GM10847 (cell line): ENCODE results near the gene KCNN4.
A peak's percentile ranks its signal among the peaks of the same experiment; 100 is the strongest.

Experiments used
- POLR2A ChIP-seq: IDR thresholded peaks from 2 replicates; pipeline ENCODE4 v1.6.1; 2011; ENCODE audit not compliant: insufficient read length; ENCODE audit errors: extremely low read depth

Gene KCNN4

GRCh38 chr19:43779820-43780219 is 953 bp downstream of the KCNN4 start:
- TF ChIP-seq POLR2A = no peak

DNA sequence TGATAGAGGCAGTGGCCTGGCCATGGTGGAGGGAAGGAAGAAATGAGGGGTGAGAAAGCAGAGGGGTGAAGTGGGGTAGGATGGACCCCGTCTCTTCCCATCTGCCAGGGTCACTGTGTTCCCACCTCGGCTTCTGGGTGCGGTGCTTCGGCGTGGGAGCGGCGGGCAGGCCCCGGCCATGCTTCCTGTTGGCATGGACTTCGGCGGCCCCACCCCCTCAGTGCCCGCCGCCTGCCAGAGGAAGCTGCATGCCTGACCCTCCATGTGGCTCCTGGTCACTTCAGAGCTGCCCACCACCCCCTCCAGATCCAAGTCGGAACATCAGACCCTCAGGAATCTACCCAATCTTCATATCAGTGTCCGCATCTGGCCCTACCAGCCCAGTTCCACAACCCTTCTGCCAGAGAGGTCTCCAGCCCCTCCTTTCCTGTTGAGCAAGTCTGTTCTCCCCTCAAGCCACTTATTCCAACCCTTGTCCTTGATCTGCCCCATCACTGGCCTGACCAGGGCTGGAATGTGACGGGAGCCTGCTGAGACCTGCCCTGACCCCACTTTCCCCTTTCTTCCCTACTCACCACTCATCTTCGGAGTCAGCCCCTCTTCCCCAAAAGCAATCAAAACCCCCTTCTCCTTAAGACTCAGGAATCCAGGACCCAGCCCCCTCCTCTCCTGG is 1.5 kb downstream of the KCNN4 start:
- peak; percentile 7 for TF ChIP-seq POLR2A

DNA sequence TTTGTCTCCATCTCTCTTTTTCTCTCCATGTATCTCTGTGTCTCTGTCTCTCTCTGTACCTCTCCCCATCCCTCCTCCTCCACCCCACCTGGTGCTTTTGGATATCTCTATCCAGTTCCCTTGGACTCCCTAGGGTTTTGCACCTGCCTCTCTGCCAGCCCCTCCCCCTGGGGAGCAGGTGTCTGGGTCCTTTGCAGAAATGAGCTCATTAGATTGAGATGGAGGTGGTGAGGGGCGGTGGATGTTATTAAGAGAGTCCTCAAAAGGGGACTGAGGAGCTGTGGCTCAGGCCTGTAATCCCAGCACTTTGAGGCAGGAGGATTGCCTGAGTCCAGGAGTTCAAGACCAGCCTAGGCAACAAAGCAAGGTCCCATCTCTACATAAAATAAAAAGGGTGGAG is 2.1 kb downstream of the KCNN4 start:
- TF ChIP-seq POLR2A = no peak

GRCh38 chr19:43777163-43777695 is 3.5 kb downstream of the KCNN4 start:
- no peak for TF ChIP-seq POLR2A

- TF ChIP-seq POLR2A = no peak
Observed at GRCh38 chr19:43776286-43776685, 4.5 kb downstream of the KCNN4 start.

GRCh38 chr19:43775299-43775890 is 5.4 kb downstream of the KCNN4 start:
- TF ChIP-seq POLR2A = no peak

DNA sequence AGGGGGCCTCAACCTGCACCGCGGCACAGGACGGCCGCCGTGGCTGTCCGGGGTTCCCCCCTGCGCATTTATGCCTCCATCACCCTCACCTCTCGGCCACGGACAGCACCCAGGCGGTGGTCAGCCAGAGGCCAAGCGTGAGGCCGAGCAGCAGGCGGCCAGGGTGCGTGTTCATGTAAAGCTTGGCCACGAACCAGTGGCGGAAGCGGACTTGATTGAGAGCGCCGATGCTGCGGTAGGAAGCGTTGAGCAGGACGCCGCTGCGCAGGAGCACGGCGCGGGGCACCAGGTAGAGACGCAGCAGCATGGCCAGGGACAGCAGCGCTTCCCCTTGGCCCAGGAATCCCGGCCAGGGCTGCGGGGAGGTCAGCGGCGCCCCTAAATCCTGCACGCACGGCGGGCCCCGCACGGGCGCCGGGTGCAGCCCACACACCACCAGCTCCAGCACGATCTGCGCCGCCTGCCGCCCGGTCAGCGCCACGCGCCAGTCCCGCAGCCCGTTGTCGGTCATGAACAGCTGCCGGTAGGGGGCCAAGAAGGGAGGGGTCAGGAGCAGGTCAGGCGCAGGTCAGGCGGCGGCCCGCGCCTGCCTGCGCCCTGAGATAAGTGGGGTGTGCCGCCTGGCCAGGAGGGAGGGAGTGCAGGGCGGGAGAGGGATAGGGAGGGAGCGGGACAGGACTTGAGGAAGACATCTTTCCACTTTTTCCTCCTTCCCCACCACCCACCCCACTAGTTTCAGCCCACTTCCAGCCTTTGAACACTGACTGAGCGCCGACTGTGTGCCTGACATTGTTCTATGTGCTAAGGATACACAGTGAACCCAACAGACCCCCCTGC is 6.5 kb downstream of the KCNN4 start:
- TF ChIP-seq POLR2A = no peak

GRCh38 chr19:43773725-43774102 is 7.1 kb downstream of the KCNN4 start:
- no peak for TF ChIP-seq POLR2A

DNA sequence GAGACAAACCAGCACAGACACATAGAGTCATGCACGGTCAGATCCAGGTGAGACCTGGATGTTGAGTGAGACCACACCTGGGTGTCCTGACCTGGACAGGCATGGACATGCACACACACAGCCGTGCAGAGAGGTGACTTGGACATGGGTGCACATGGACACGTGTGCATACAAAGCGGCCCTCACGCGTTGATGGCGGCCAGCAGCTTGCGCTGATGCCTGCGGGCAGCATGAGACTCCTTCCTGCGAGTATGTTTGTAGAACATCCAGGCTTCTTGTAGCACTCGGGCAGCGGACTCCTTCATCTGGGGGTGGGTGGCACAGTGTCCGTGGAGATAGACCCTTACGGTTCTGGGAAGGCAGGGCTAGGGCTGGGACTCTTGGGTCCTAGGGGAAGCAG is 11.5 kb downstream of the KCNN4 start:
- no peak for TF ChIP-seq POLR2A

- TF ChIP-seq POLR2A = no peak
Observed at GRCh38 chr19:43768273-43769050, 12.3 kb downstream of the KCNN4 start.

GRCh38 chr19:43767818-43768217 is 13.0 kb downstream of the KCNN4 start:
- no peak for TF ChIP-seq POLR2A

DNA sequence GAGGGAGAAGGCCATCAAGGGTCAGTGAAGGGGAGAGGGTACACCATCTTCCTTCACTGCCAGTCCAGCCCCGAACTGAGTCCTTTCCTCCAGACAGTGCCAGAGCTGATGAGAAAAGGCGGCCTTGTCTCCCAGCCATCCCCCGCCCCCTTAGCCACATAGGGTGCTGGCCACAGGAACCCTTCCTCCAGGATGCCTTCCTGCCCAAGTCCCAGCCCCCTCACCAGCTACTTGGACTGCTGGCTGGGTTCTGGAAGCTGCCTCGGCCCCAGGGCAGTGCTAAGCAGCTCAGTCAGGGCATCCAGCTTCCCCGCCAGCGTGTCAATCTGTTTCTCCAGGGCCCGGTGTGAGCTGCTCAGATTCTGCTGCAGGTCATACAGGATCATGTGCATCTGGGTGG is 13.5 kb downstream of the KCNN4 start:
- TF ChIP-seq POLR2A = no peak

DNA sequence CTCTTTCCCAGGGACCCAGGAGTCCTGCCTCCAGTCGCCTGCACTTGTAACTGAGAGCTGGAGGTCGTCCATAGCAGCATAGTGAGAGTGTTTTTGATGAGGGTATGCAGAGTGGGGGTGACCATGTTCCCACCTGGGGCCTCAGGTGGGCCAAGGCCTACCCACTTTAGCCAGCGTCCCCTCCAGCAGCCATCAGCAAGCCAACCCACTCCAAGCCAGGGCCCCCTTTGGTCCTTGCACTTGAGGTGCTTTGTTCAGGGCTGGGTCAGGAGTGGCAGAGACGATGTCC is 14.1 kb downstream of the KCNN4 start:
- no peak for TF ChIP-seq POLR2A

DNA sequence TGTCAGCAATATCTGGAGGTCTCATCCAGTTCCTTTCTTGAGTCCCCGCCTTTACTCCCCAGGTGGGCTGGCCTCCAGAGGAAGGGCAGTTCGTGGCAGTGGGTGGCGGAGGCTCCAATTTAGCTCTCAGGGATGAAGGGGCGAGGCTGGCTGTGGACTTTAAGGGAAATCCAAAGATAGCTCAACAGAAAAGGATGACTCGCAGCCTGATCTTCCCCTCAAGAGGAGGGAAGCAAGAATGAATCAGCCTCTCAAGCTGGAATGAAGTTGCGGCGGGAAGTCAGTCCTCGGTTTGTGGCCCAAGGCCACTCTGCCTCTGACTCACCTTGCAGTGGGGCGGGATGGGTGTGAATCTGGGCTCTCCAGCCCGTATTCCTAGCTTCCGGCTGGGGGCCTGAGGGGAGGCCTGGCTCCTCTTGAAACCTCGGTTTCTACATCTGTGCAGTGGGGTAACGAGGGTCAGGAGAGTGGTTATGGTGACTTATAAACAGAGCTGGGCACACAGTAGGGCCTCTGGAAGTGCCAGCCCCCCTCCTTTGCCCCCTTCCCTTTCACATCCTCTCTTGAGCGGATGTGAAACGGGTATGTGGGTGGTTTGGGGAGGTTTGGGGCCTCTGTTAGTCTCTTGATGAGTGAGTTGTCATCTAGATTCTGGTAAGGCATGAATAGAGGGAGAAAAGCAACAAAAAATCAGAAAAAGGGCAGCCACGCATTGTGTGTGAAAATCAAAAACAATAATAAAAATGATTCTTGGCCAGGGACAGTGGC is 15.5 kb downstream of the KCNN4 start:
- peak; percentile 16 for TF ChIP-seq POLR2A

GRCh38 chr19:43763473-43763939 is 17.3 kb downstream of the KCNN4 start:
- TF ChIP-seq POLR2A = no peak
